NCI-H128 (cell line): ENCODE data around the gene PI16.
A peak's percentile ranks its signal among the peaks of the same experiment; 100 is the strongest.

Experiments used
- DNase-seq: peaks from one replicate; lab custom pipeline; 2025; ENCODE audit not compliant: unreplicated experiment; lab: John Stamatoyannopoulos, UW

The PI16 gene

DNA sequence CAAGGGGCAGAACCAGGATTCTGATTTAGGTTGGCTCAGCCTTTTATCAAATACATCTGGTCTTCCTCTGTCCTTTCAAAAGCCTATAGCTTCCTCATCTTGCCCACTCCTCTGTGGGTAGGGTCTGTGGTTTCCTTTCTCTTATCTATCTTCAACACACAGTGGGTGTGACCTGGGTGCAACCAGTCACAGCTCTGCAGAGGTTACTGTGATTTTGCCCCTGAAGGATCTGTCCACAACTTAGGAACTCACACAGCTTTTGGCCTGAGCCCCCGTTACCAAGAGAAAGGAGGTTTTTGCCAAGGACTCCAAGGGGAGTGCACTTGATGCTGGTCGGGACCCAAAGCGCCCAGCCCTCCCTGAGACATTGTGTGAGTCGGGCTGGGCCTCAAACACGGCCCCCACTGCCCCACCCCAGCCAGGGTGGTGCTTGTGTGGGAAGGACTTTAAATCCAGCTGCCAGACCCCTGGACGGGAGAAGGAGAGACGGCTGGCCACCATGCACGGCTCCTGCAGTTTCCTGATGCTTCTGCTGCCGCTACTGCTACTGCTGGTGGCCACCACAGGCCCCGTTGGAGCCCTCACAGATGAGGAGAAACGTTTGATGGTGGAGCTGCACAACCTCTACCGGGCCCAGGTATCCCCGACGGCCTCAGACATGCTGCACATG lies at the start of gene PI16:
TSS of gene PI16 (plus strand) at position 477 of the 670 bp plus-strand sequence. CDS start at position 500, 23 bp downstream.
- no peak for DNase-seq

DNA sequence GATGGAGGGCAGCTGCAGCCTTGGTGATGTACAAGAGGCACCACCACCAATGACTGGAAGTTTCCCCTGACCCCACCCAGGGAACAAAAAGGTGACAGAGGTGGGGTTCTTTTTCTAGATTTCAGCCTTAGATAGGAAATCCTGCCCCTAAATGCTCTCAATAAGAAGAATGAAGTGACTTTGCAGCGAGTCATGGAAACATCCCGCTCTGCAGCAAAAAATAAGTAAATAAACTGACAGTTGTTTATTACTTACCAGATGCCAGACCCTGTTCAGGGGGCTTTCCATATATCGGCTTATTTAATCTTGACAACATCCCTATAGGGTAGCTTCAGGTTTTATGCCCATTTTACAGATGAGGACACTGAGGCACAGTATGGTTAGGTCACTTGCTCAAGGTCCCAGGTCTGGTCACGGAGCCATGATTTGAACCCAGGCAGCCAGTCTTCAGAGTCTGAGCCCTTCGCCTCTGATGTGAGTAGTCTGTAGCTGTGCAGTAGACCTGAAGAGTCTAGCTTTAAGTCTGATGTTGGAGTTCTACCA lies 49.6 kb upstream of the PI16 start:
- no peak for DNase-seq

- peak; percentile 20 for DNase-seq
These were observed 47.8 kb upstream of the PI16 start for GRCh38 chr6:36906539-36907325.

DNA sequence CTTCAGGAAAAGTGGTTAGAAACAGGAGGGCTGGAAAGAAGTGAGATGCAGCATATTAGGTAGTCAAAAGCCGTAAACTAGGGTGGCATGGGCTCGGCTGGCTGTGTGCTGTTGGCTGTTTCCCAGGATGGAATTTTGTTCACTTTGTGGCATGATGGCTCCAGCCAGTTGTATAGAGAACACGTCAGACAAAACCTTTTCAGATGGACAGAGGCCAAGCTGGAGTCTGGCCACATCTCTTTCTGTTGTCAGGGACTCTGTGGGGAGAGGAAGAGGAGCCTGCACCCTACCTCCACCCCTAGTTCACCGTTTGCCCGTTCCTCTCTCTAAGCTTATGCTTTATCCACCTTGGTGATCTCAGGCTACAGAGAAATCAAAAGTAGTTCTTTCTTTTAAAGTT lies 46.8 kb upstream of the PI16 start:
- DNase-seq = no peak

DNA sequence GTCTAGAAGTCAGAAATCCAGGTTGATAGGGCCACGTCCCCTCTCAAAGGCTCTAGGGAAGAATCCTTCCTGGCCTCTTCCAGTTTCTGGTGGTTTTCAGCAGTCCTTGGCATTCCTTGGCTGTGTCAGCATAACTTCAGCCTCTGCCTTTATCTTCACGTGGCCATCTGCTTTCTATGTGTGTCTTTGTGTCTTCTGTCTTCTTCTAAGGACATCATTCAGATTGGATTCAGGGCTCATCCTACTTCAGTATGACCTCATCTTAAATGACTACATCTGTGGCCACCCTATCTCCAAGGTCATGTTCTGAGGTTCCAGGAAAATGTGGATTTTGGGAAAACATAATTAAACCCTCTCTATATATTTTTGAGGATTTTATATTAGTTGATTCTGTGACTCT lies 45.8 kb upstream of the PI16 start:
- no peak for DNase-seq

GRCh38 chr6:36912030-36912454 lies 42.5 kb upstream of the PI16 start:
- no peak for DNase-seq

- DNase-seq = no peak
These were observed 42.0 kb upstream of the PI16 start for GRCh38 chr6:36912586-36912985.

DNA sequence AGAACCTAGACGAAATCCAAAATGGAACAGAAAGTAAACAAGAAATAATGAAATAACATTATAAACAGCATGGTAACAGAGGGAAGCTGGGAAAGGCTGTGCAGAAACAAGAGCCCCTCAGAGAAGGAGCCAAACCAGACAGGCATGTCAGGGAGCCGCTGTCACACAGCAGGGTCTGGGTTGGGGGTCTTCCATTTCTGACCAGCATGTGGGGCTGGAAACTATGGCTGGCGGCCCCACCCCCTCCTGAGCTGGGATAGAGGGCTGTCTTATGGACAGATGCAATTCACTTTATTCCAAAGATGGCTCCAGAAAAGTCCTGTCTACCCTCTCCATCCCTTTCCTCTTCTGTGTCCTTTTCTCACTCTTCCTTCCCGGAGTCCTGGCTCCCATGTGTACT lies 41.5 kb upstream of the PI16 start:
- no peak for DNase-seq

DNA sequence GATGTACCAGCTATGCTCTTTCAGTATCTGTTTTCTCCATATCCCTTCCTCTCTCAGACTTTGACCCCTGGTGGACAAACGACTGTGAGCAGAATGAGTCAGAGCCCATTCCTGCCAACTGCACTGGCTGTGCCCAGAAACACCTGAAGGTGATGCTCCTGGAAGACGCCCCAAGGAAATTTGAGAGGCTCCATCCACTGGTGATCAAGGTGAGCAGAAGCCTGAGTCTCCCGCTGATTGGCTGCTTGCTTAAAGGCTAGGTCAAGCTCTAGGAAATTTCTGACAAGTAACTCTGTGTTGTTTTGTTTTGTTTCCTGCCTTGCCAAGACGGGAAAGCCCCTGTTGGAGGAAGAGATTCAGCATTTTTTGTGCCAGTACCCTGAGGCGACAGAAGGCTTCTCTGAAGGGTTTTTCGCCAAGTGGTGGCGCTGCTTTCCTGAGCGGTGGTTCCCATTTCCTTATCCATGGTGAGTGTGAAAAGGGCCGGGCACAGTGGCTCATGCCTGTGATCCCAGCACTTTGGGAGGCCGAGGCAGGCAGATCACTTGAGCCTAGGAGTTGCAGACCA lies 40.2 kb upstream of the PI16 start:
- no peak for DNase-seq

DNA sequence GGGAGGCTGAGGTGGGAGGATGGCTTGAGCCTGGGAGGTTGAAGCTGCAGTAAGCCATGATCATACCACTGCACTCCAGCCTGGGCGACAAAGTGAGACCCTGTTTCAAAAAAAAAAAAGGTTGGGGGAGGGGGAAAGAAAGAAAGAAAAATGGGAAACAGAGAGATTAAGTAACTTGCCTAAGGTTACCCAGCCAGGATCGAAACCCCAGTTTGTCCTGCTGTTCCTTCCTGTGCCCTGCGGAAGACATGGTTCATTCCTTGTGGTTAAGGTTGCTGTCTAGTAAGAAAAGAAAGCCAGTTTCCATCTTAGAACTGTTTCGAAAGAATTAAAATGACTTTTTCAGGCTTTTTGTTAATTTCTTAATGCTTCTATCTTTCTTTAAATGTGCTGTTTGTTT lies 38.9 kb upstream of the PI16 start:
- DNase-seq = no peak

- no peak for DNase-seq
These were observed 38.4 kb upstream of the PI16 start for GRCh38 chr6:36916126-36916525.

DNA sequence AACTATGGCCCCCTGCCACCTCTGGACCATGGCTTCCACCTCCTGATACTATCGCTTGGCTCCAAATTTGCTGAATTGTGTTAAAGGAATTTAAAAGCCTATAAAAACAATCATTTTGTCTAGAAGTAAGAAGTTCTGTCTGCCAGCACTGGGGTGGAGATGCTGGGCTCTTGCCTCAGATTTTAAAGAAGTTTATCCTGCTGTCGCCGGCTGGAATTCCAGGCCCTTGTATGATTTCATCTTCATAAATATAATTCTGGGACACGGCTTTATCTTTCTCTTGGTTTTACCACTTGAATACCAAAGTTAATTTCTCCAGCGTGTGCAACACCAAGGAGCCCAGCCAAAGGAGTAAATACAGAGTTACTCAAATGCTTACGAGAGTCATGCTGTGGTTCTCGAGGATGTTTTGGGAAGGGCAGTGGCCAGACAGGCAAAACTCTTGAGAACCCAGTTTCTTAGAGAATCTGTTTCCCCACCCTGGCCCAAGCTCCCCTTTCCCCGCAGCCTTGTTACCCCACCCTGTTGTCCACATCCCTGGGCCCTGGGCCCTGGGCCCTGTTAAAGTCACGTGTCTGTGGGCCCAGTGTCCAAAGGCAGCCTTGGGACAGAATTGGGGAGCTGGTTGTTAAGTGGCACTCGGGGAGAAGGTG lies 36.9 kb upstream of the PI16 start:
- no peak for DNase-seq

DNA sequence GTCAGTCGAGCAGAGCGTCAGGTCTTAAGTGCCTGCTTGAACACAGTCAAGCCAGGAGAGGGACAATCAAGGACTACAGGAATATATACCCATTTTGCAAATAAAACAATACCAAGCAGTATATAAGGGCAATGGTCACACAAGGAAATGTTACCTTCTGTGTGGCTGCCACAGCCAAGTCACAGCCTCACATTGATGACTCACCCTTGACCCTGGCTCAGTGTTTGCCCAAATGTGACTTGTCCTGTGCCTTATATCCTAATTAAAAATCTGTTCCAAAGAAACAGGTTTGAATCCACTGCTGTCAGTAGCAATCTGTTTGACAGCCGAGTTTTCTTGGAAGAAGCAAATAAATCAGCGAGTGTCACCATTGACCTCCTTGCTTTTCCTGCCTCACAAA lies 34.5 kb upstream of the PI16 start:
- DNase-seq = no peak

GRCh38 chr6:36920546-36920945 lies 34.0 kb upstream of the PI16 start:
- DNase-seq = no peak

DNA sequence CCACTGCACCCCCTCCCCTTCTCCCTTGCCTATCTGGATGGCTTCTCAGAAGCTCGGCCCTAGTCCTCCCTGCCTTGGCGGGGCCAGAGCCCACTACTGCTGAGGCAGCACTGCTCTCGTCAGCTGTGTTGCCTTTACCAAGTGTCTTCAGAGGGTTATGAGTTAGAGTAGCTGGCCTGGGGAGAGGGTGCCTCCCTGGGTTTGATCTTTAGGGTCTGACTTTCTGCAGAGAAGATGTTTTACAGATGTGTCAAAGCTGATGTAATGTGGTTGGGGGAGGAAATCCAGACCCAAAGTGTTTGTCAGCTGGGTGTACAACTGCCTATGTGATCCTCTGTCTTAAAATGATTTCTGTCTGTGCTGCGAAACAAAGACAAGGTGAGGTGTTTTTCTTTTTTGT lies 30.4 kb upstream of the PI16 start:
- no peak for DNase-seq

- DNase-seq = no peak
These were observed 29.7 kb upstream of the PI16 start for GRCh38 chr6:36924778-36925374.

- no peak for DNase-seq
These were observed 28.7 kb upstream of the PI16 start for GRCh38 chr6:36925809-36926208.

- DNase-seq = no peak
These were observed 27.6 kb upstream of the PI16 start for GRCh38 chr6:36926708-36927513.

GRCh38 chr6:36927691-36928546 lies 26.6 kb upstream of the PI16 start:
- no peak for DNase-seq
